ENCODE results near the gene SIGLEC6. TPM values are rescaled to one million over a fixed set of nuclear protein-coding genes. Genes with fewer than 3 reads are reported as not detected.

SIGLEC6 gene
- total RNA-seq, 6 experiments from 2014 or later, result not detected

GRCh38 chr19:51509823-51510660 lies 21.4 kb downstream of the SIGLEC6 start:
- ATAC-seq, result no peak
- DNase-seq, result no peak
- no peaks in the 10 kb centered on the region for H3K9me3 ChIP-seq
- H3K27ac ChIP-seq, result no peak overlapping the region
- H3K36me3 ChIP-seq, result no peaks in the 10 kb centered on the region
- 23% methylated on average over 5 of the region's 7 CpGs for WGBS (ENCODE audit: insufficient coverage, low coverage, low lambda C conversion rate, missing lambda C conversion rate)
- H3K27me3 ChIP-seq, result no peaks in the 10 kb centered on the region
- no peaks in the 10 kb centered on the region for H3K4me1 ChIP-seq
- TF ChIP-seq CTCF (IDR thresholded peaks at IDR 0.05) (no peak), POLR2A (IDR thresholded peaks at IDR 0.05) (no peak)
- intact Hi-C loops (cut with DNase I), result no loop called here
- no peak overlapping the region for H3K4me3 ChIP-seq

- H3K4me3 ChIP-seq, result no peak overlapping the region
- no peaks in the 10 kb centered on the region for H3K36me3 ChIP-seq
- DNase-seq, result no peak
- intact Hi-C loops (cut with DNase I), result no loop called here
- no peak overlapping the region for H3K27ac ChIP-seq
- no peaks in the 10 kb centered on the region for H3K4me1 ChIP-seq
- peak in 2 of 4 donors; percentile 8 to 25 for ATAC-seq
- no peaks in the 10 kb centered on the region for H3K9me3 ChIP-seq
- no peaks in the 10 kb centered on the region for H3K27me3 ChIP-seq
- 15% methylated on average over 2 of the region's 3 CpGs for WGBS (ENCODE audit: insufficient coverage, low coverage, low lambda C conversion rate, missing lambda C conversion rate)
- TF ChIP-seq POLR2A (IDR thresholded peaks at IDR 0.05) (no peak), CTCF (IDR thresholded peaks at IDR 0.05) (no peak)
Measured at GRCh38 chr19:51508059-51508733, 23.3 kb downstream of the SIGLEC6 start.

GRCh38 chr19:51507640-51508058 lies 23.8 kb downstream of the SIGLEC6 start:
- H3K9me3 ChIP-seq, result no peaks in the 10 kb centered on the region
- H3K36me3 ChIP-seq, result no peaks in the 10 kb centered on the region
- no peaks in the 10 kb centered on the region for H3K27me3 ChIP-seq
- no peak overlapping the region for H3K27ac ChIP-seq
- intact Hi-C loops (cut with DNase I), result no loop called here
- ATAC-seq (peak in 3 of 4 donors; percentile 54 to 75 (median 71)), DNase-seq (no peak)
- H3K4me1 ChIP-seq, result no peaks in the 10 kb centered on the region
- TF ChIP-seq CTCF (IDR thresholded peaks at IDR 0.05) (no peak), POLR2A (IDR thresholded peaks at IDR 0.05) (no peak)
- no peak overlapping the region for H3K4me3 ChIP-seq
- 39% methylated on average over 6 of the region's 6 CpGs for WGBS (ENCODE audit: insufficient coverage, low coverage, low lambda C conversion rate, missing lambda C conversion rate)

- TF ChIP-seq POLR2A (IDR thresholded peaks at IDR 0.05) (no peak), CTCF (IDR thresholded peaks at IDR 0.05) (no peak)
- DNase-seq (no peak), ATAC-seq (peak; percentile 31 to 70 (median 49))
- no peaks in the 10 kb centered on the region for H3K9me3 ChIP-seq
- H3K36me3 ChIP-seq, result no peaks in the 10 kb centered on the region
- no peak overlapping the region for H3K27ac ChIP-seq
- intact Hi-C loops (cut with DNase I), result no loop called here
- no peak overlapping the region for H3K4me3 ChIP-seq
- H3K4me1 ChIP-seq, result no peaks in the 10 kb centered on the region
- H3K27me3 ChIP-seq, result no peaks in the 10 kb centered on the region
- 13% methylated on average over 3 of the region's 3 CpGs for WGBS (ENCODE audit: insufficient coverage, low coverage, low lambda C conversion rate, missing lambda C conversion rate)
Measured at GRCh38 chr19:51507192-51507591, 24.3 kb downstream of the SIGLEC6 start.
